B cell (primary cell): ENCODE data around the gene ADRA2A. TPM values are rescaled to one million over a fixed set of nuclear protein-coding genes. Genes with fewer than 3 reads are reported as not detected.

Experiments
- ATAC-seq: fragments of 200-7000 bp; cut with Tn5 transposase; one replicate; pipeline ENCODE4 v1.10.0; 2021; ENCODE audit warnings: low read depth, mild to moderate bottlenecking, moderate number of reproducible peaks, moderate library complexity
- CTCF ChIA-PET: fragments of 350-600 bp; sonication (Branson Sonifier 250); formaldehyde crosslinking; loops from one replicate; lab custom pipeline; 2021; ENCODE audit warnings: antibody characterized with exemption, inconsistent platforms; lab: Charles Lee
- POLR2A ChIA-PET: fragments of 350-600 bp; sonication (Branson Sonifier 250); formaldehyde crosslinking; loops from one replicate; lab custom pipeline; 2021; ENCODE audit warnings: antibody characterized with exemption; lab: Charles Lee
- DNase-seq: peaks from one replicate; pipeline ENCODE4 v3.0.0; 2013
- H2AFZ ChIP-seq: 2 replicates; pipeline ENCODE4 v1.6.1; 2012; ENCODE audit warnings: mild to moderate bottlenecking, low read depth, low read length; ENCODE audit not compliant: insufficient read depth, poor library complexity, severe bottlenecking
- H3K27ac ChIP-seq, 2 donors: 1 replicate in 1 of 2; 2 replicates in 1 of 2; pipeline ENCODE4 v1.5.1; 2012 to 2013; ENCODE audit warnings: low read length in 2 of 2, mild to moderate bottlenecking in 2 of 2, moderate library complexity in 1 of 2
- H3K27me3 ChIP-seq, 4 experiments: fragments of 200-600 bp in 1 of 4; sonication (generic) in 1 of 4; replicated peaks in 1 of 4; 1 replicate in 2 of 4; 2 replicates in 2 of 4; pipeline versions ENCODE4 v1.6.1 to v1.7.0; 2013 to 2016; ENCODE audit warnings: low read length in 3 of 4, mild to moderate bottlenecking in 2 of 4, mixed read lengths in 1 of 4, moderate library complexity in 1 of 4; ENCODE audit not compliant: insufficient read depth in 4 of 4, control insufficient read depth in 3 of 4; ENCODE audit errors: control extremely low read depth in 1 of 4
- H3K36me3 ChIP-seq, 2 experiments: replicated peaks in 1 of 2; 1 replicate in 1 of 2; 2 replicates in 1 of 2; pipeline versions ENCODE4 v1.6.1 to v1.7.1; 2013; ENCODE audit warnings: low read length in 1 of 2; ENCODE audit not compliant: insufficient read depth in 2 of 2, control insufficient read depth in 1 of 2; ENCODE audit errors: control extremely low read depth in 1 of 2, extremely low read depth in 1 of 2
- H3K4me1 ChIP-seq, 2 donors: fragments of 200-600 bp in 1 of 2; sonication (generic) in 1 of 2; 1 replicate in 1 of 2; 2 replicates in 1 of 2; pipeline versions ENCODE4 v1.5.1 to v1.6.1; 2013 to 2017; ENCODE audit warnings: low read length in 2 of 2; ENCODE audit not compliant: control insufficient read depth in 2 of 2, insufficient read depth in 2 of 2
- H3K4me2 ChIP-seq: replicated peaks from 2 replicates; pipeline ENCODE3; 2012; ENCODE audit warnings: mild to moderate bottlenecking, low read depth, low read length; ENCODE audit not compliant: poor library complexity, severe bottlenecking
- H3K4me3 ChIP-seq, 5 experiments: fragments of 200-600 bp in 1 of 5; sonication (generic) in 1 of 5; 1 replicate in 3 of 5; 2 replicates in 2 of 5; pipeline versions ENCODE4 v1.5.1 to v1.7.0; 2011 to 2016; ENCODE audit warnings: low read length in 4 of 5, mild to moderate bottlenecking in 4 of 5, low read depth in 2 of 5, control low read depth in 1 of 5, moderate library complexity in 1 of 5; ENCODE audit not compliant: insufficient read depth in 1 of 5; ENCODE audit errors: control extremely low read depth in 1 of 5, extremely low read depth in 1 of 5
- H3K79me2 ChIP-seq: fragments of 200-600 bp; sonication (generic); one replicate; pipeline ENCODE4 v1.6.0; 2016; ENCODE audit warnings: low read length; ENCODE audit not compliant: control insufficient read depth, insufficient read depth
- H3K9ac ChIP-seq: fragments of 200-600 bp; sonication (generic); 2 replicates; pipeline ENCODE4 v1.6.1; 2017; ENCODE audit warnings: mild to moderate bottlenecking, low read length, moderate library complexity
- H3K9me3 ChIP-seq, 3 donors: one replicate each; pipeline versions ENCODE4 v1.6.1 to v1.7.1; 2013; ENCODE audit warnings: low read length in 2 of 3; ENCODE audit not compliant: control insufficient read depth in 2 of 3, insufficient read depth in 1 of 3; ENCODE audit errors: control extremely low read depth in 1 of 3
- H4K20me1 ChIP-seq: 2 replicates; pipeline ENCODE4 v1.6.0; 2012; ENCODE audit warnings: mild to moderate bottlenecking, low read length; ENCODE audit not compliant: insufficient read depth, control insufficient read depth, poor library complexity, severe bottlenecking
- H3K27ac Mint-ChIP-seq: one replicate; pipeline ENCODE4 v1.8.0; 2021; ENCODE audit warnings: mixed read lengths
- H3K27me3 Mint-ChIP-seq: one replicate; pipeline ENCODE4 v1.8.0; 2021; ENCODE audit warnings: mixed read lengths
- H3K4me1 Mint-ChIP-seq: one replicate; pipeline ENCODE4 v1.8.0; 2021; ENCODE audit warnings: mixed read lengths
- H3K4me3 Mint-ChIP-seq: one replicate; pipeline ENCODE4 v1.8.0; 2021; ENCODE audit warnings: mixed read lengths
- H3K9me3 Mint-ChIP-seq: one replicate; pipeline ENCODE4 v1.8.0; 2022; ENCODE audit warnings: mixed read lengths; ENCODE audit not compliant: insufficient read depth
- EZH2 ChIP-seq: IDR thresholded peaks from 2 replicates; pipeline ENCODE4 v1.6.1; 2012; ENCODE audit warnings: borderline replicate concordance, low read depth, mild to moderate bottlenecking, moderate library complexity, low read length; ENCODE audit not compliant: insufficient read depth, poor library complexity, severe bottlenecking
- WGBS: methylation state at CpG from one replicate; pipeline ENCODE4 v1.1.5; 2013; ENCODE audit warnings: missing lambda C conversion rate; ENCODE audit not compliant: insufficient coverage; 5-methylcytosine and 5-hydroxymethylcytosine counted together
- intact Hi-C: fragments of 100-400 bp; cut with micrococcal nuclease; formaldehyde crosslinking; loops from one replicate; pipeline ENCODE4 v1.10.0; 2022
- polyA plus RNA-seq: library from polyadenylated mRNA; depleted of rRNA; stranded (reverse); fragments of >200 nt; gene quantifications from 2 replicates; pipeline ENCODE4 v1.2.3, GENCODE V29; 2012
- total RNA-seq, 2 donors: library from RNA; stranded (reverse); fragments of 120-200 nt in 1 of 2; gene quantifications; 1 replicate in 1 of 2; 2 replicates in 1 of 2; pipeline versions ENCODE4 v1.2.3 to v1.2.4, GENCODE V29; 2013 to 2022
- TF ChIP-seq, protein P1 (sequence below): fragments of 200-600 bp; IDR thresholded peaks from one replicate; pipeline ENCODE4 v1.8.0; 2022; ENCODE audit warnings: antibody characterized with exemption, mild to moderate bottlenecking

ADRA2A gene
- total and polyA plus RNA-seq, 2 donors (not counting 1 experiment from before 2014, with no cell fraction given), result 0.01 TPM; not detected in 1

DNA sequence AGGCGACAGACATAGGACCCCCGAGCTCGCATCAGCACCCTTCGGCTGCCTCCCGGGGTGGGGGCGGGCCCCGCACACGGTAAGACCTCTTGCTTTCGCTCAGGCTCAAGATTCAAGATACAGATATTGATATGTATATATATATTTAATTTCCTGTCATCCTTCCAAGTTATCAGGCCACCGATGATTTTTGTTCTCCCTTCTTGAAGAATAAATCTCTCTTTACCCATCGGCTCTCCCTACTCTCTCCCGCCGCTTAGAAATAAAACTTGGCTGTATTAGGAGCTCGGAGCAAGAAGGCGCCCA, 603 bp downstream of the ADRA2A start:
- H3K9me3 ChIP-seq, result peaks cover 0 to 22% (median 2%) of the 10 kb centered on the region in 3 donors
- H3K4me2 ChIP-seq, result peak overlapping the region; percentile 90
- TF ChIP-seq EZH2, result no peak
- TF ChIP-seq, protein P1, sequence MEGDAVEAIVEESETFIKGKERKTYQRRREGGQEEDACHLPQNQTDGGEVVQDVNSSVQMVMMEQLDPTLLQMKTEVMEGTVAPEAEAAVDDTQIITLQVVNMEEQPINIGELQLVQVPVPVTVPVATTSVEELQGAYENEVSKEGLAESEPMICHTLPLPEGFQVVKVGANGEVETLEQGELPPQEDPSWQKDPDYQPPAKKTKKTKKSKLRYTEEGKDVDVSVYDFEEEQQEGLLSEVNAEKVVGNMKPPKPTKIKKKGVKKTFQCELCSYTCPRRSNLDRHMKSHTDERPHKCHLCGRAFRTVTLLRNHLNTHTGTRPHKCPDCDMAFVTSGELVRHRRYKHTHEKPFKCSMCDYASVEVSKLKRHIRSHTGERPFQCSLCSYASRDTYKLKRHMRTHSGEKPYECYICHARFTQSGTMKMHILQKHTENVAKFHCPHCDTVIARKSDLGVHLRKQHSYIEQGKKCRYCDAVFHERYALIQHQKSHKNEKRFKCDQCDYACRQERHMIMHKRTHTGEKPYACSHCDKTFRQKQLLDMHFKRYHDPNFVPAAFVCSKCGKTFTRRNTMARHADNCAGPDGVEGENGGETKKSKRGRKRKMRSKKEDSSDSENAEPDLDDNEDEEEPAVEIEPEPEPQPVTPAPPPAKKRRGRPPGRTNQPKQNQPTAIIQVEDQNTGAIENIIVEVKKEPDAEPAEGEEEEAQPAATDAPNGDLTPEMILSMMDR, result no peak
- DNase-seq (no peak), ATAC-seq (no peak)
- H3K27me3 ChIP-seq, result peaks cover 0 to 60% (median 38%) of the 10 kb centered on the region in 4 experiments
- 3% methylated on average over 10 of the region's 15 CpGs for WGBS
- H3K4me1 ChIP-seq, result peaks cover 24 to 33% of the 10 kb centered on the region in 2 donors
- no peaks in the 10 kb centered on the region for H4K20me1 ChIP-seq
- no peaks in the 10 kb centered on the region for H3K36me3 ChIP-seq
- POLR2A ChIA-PET, result no interaction called here
- peak overlapping the region; percentile 57 for H3K9ac ChIP-seq
- H2AFZ ChIP-seq, result peak overlapping the region; percentile 69
- peaks cover 18% of the 10 kb centered on the region for H3K4me1 Mint-ChIP-seq
- H3K79me2 ChIP-seq, result no peaks in the 10 kb centered on the region
- peak overlapping the region; percentile 85 for H3K4me3 Mint-ChIP-seq
- intact Hi-C loops, result no loop called here
- H3K27me3 Mint-ChIP-seq, result peaks cover 68% of the 10 kb centered on the region
- CTCF ChIA-PET, result interaction anchor here (1.1 kb wide), 2 partner anchors 9 to 332 kb away, joined by 3 read pairs; no protein-coding TSS in a partner anchor
- no peaks in the 10 kb centered on the region for H3K9me3 Mint-ChIP-seq
- no peak overlapping the region for H3K27ac Mint-ChIP-seq
- H3K4me3 ChIP-seq, result peak overlapping the region in 3 of 5 experiments; percentile 44 to 66 (median 49)
- no peak overlapping the region for H3K27ac ChIP-seq

DNA sequence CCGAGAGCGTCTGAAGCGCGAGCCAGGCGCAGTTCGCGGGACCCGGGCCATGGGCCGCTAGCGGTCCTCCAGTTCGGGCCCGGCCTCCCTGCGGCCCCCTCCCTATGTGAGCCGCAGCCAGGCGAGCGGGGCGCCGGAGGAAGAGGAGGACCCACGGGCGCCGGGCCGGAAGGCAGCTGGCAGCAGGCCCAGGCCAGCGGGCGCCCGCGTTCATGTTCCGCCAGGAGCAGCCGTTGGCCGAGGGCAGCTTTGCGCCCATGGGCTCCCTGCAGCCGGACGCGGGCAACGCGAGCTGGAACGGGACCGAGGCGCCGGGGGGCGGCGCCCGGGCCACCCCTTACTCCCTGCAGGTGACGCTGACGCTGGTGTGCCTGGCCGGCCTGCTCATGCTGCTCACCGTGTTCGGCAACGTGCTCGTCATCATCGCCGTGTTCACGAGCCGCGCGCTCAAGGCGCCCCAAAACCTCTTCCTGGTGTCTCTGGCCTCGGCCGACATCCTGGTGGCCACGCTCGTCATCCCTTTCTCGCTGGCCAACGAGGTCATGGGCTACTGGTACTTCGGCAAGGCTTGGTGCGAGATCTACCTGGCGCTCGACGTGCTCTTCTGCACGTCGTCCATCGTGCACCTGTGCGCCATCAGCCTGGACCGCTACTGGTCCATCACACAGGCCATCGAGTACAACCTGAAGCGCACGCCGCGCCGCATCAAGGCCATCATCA, 1.1 kb downstream of the ADRA2A start:
- H3K27me3 Mint-ChIP-seq, result peaks cover 67% of the 10 kb centered on the region
- H3K4me1 Mint-ChIP-seq, result peaks cover 18% of the 10 kb centered on the region
- peak overlapping the region in 3 of 5 experiments; percentile 44 to 66 (median 49) for H3K4me3 ChIP-seq
- H3K4me2 ChIP-seq, result peak overlapping the region; percentile 90
- peak overlapping the region; percentile 85 for H3K4me3 Mint-ChIP-seq
- TF ChIP-seq, protein P1, result no peak
- no peak for TF ChIP-seq EZH2
- H3K27me3 ChIP-seq, result peaks cover 0 to 63% (median 35%) of the 10 kb centered on the region in 4 experiments
- 21% methylated on average over 78 of the region's 78 CpGs for WGBS
- H4K20me1 ChIP-seq, result no peaks in the 10 kb centered on the region
- H2AFZ ChIP-seq, result peak overlapping the region; percentile 69
- POLR2A ChIA-PET, result no interaction called here
- H3K4me1 ChIP-seq, result peaks cover 24 to 33% of the 10 kb centered on the region in 2 donors
- no peak for ATAC-seq
- intact Hi-C loops, result no loop called here
- no peak overlapping the region for H3K27ac ChIP-seq
- CTCF ChIA-PET, result interaction anchor here (1.1 kb wide), 2 partner anchors 9 to 332 kb away, joined by 3 read pairs; no protein-coding TSS in a partner anchor
- H3K27ac Mint-ChIP-seq, result no peak overlapping the region
- peak overlapping the region; percentile 35 for H3K9ac ChIP-seq
- H3K9me3 ChIP-seq, result peaks cover 0 to 22% (median 2%) of the 10 kb centered on the region in 3 donors
- peak; percentile 37 for DNase-seq
- H3K36me3 ChIP-seq, result no peaks in the 10 kb centered on the region
- no peaks in the 10 kb centered on the region for H3K9me3 Mint-ChIP-seq
- no peaks in the 10 kb centered on the region for H3K79me2 ChIP-seq
